HUES64 (cell line): ENCODE measurements around the gene CEP41.
"Not testable (repeated sequence)": the region's sequence is repeated elsewhere in the genome, so short reads cannot be mapped to it uniquely, and the experiment has no call there.

Source experiments
- H3K27ac ChIP-seq: 2 replicates; pipeline ENCODE4 v1.7.0; 2013; ENCODE audit warnings: low read depth, low read length, inconsistent platforms
- H3K27me3 ChIP-seq: 2 replicates; pipeline ENCODE4 v1.6.1; 2013; ENCODE audit warnings: mild to moderate bottlenecking, low read length; ENCODE audit not compliant: insufficient read depth
- H3K36me3 ChIP-seq: 2 replicates; pipeline ENCODE4 v1.6.1; 2013; ENCODE audit warnings: mild to moderate bottlenecking, low read length; ENCODE audit not compliant: insufficient read depth
- H3K4me1 ChIP-seq: 2 replicates; pipeline ENCODE4 v1.6.1; 2013; ENCODE audit warnings: mild to moderate bottlenecking, low read length, moderate library complexity; ENCODE audit not compliant: insufficient read depth
- H3K4me3 ChIP-seq: 2 replicates; pipeline ENCODE4 v1.5.1; 2013; ENCODE audit warnings: mild to moderate bottlenecking, low read length, moderate library complexity
- H3K9ac ChIP-seq: 2 replicates; pipeline ENCODE4 v1.6.1; 2013; ENCODE audit warnings: mild to moderate bottlenecking, low read depth, low read length
- H3K9me3 ChIP-seq: 2 replicates; pipeline ENCODE4 v1.6.1; 2013; ENCODE audit warnings: low read depth, low read length; ENCODE audit not compliant: insufficient read depth
- WGBS: fragments of 150-250, 120-280 bp; methylation state at CpG from one replicate; pipeline ENCODE4 v1.1.7; 2013; ENCODE audit warnings: missing lambda C conversion rate; 5-methylcytosine and 5-hydroxymethylcytosine counted together

CEP41 gene

GRCh38 chr7:130454959-130455358 lies 14.1 kb upstream of the CEP41 start:
- Histone ChIP-seq H3K36me3 (no peaks in the 10 kb centered on the region), H3K9ac (no peak overlapping the region), H3K4me3 (no peak overlapping the region), H3K27ac (no peak overlapping the region), H3K9me3 (peaks cover 14% of the 10 kb centered on the region; the same call in 1 of the 2 replicates), H3K4me1 (no peaks in the 10 kb centered on the region), H3K27me3 (no peaks in the 10 kb centered on the region)
- WGBS: 88% methylated on average over 2 of the region's 2 CpGs

GRCh38 chr7:130452951-130453350 lies 12.1 kb upstream of the CEP41 start:
- WGBS: 97% methylated on average over 3 of the region's 3 CpGs
- H3K4me3 ChIP-seq: no peak overlapping the region
- H3K9ac ChIP-seq: no peak overlapping the region
- no peak overlapping the region for H3K27ac ChIP-seq
- H3K9me3 ChIP-seq: peaks cover 3% of the 10 kb centered on the region; the same call in 1 of the 2 replicates
- no peaks in the 10 kb centered on the region for H3K36me3 ChIP-seq
- no peaks in the 10 kb centered on the region for H3K27me3 ChIP-seq
- no peaks in the 10 kb centered on the region for H3K4me1 ChIP-seq

- H3K4me3 ChIP-seq, H3K9me3 ChIP-seq, H3K9ac ChIP-seq, H3K36me3 ChIP-seq, H3K4me1 ChIP-seq, H3K27ac ChIP-seq, H3K27me3 ChIP-seq: not testable (repeated sequence)
- 90% methylated on average over 3 of the region's 3 CpGs for WGBS
These were observed 10.5 kb upstream of the CEP41 start for GRCh38 chr7:130451344-130451743.

GRCh38 chr7:130446259-130446658 lies 5.4 kb upstream of the CEP41 start:
- Histone ChIP-seq H3K9me3 (peaks cover 6% of the 10 kb centered on the region; the same call in 1 of the 2 replicates), H3K27me3 (no peaks in the 10 kb centered on the region), H3K36me3 (no peaks in the 10 kb centered on the region), H3K27ac (no peak overlapping the region), H3K9ac (no peak overlapping the region), H3K4me3 (no peak overlapping the region), H3K4me1 (peaks cover 8% of the 10 kb centered on the region)
- 100% methylated on average over 3 of the region's 3 CpGs for WGBS

- 92% methylated on average over 5 of the region's 5 CpGs for WGBS
- Histone ChIP-seq H3K4me1 (peaks cover 9% of the 10 kb centered on the region), H3K27ac (no peak overlapping the region), H3K4me3 (no peak overlapping the region), H3K9ac (no peak overlapping the region), H3K27me3 (no peaks in the 10 kb centered on the region), H3K9me3 (peaks cover 6% of the 10 kb centered on the region; the same call in 1 of the 2 replicates), H3K36me3 (no peaks in the 10 kb centered on the region)
These were observed 4.1 kb upstream of the CEP41 start for GRCh38 chr7:130444751-130445407.

- H3K4me1 ChIP-seq: peaks cover 9% of the 10 kb centered on the region
- no peak overlapping the region for H3K27ac ChIP-seq
- H3K4me3 ChIP-seq: no peak overlapping the region
- H3K27me3 ChIP-seq: no peaks in the 10 kb centered on the region
- H3K9ac ChIP-seq: no peak overlapping the region
- WGBS: 78% methylated on average over 3 of the region's 3 CpGs
- H3K9me3 ChIP-seq: peaks cover 6% of the 10 kb centered on the region; the same call in 1 of the 2 replicates
- no peaks in the 10 kb centered on the region for H3K36me3 ChIP-seq
These were observed 3.4 kb upstream of the CEP41 start for GRCh38 chr7:130444234-130444633.

GRCh38 chr7:130442601-130443000 lies 1.8 kb upstream of the CEP41 start:
- no peak overlapping the region for H3K27ac ChIP-seq
- no peaks in the 10 kb centered on the region for H3K36me3 ChIP-seq
- 94% methylated on average over 7 of the region's 7 CpGs for WGBS
- no peaks in the 10 kb centered on the region for H3K27me3 ChIP-seq
- peaks cover 9% of the 10 kb centered on the region for H3K4me1 ChIP-seq
- H3K9me3 ChIP-seq: no peaks in the 10 kb centered on the region
- no peak overlapping the region for H3K9ac ChIP-seq
- H3K4me3 ChIP-seq: no peak overlapping the region

- H3K9ac ChIP-seq: peak overlapping the region; percentile 100
- no peaks in the 10 kb centered on the region for H3K9me3 ChIP-seq
- peak overlapping the region; percentile 66 for H3K27ac ChIP-seq
- H3K4me3 ChIP-seq: peak overlapping the region; percentile 70
- no peaks in the 10 kb centered on the region for H3K27me3 ChIP-seq
- WGBS: 12% methylated on average over 8 of the region's 9 CpGs
- H3K36me3 ChIP-seq: no peaks in the 10 kb centered on the region
- peaks cover 9% of the 10 kb centered on the region for H3K4me1 ChIP-seq
These were observed 623 bp upstream of the CEP41 start for GRCh38 chr7:130441408-130441869.

- Histone ChIP-seq H3K4me3 (no peak overlapping the region), H3K27me3 (no peaks in the 10 kb centered on the region), H3K4me1 (peaks cover under 1% of the 10 kb centered on the region), H3K9ac (no peak overlapping the region), H3K36me3 (no peaks in the 10 kb centered on the region), H3K9me3 (no peaks in the 10 kb centered on the region), H3K27ac (no peak overlapping the region)
- 82% methylated on average over 1 of the region's 1 CpG for WGBS
These were observed 4.6 kb downstream of the CEP41 start for GRCh38 chr7:130436253-130436652.

- Histone ChIP-seq H3K36me3 (no peaks in the 10 kb centered on the region), H3K4me1 (no peaks in the 10 kb centered on the region; the same call in 1 of the 2 replicates), H3K9ac (no peak overlapping the region), H3K27me3 (no peaks in the 10 kb centered on the region), H3K27ac (no peak overlapping the region), H3K4me3 (no peak overlapping the region), H3K9me3 (no peaks in the 10 kb centered on the region)
- 100% methylated on average over 2 of the region's 2 CpGs for WGBS
These were observed 5.4 kb downstream of the CEP41 start for GRCh38 chr7:130435311-130435854.

- H3K36me3 ChIP-seq: no peaks in the 10 kb centered on the region
- no peaks in the 10 kb centered on the region; the same call in 1 of the 2 replicates for H3K4me1 ChIP-seq
- H3K9me3 ChIP-seq: no peaks in the 10 kb centered on the region
- no peak overlapping the region for H3K27ac ChIP-seq
- no peak overlapping the region for H3K4me3 ChIP-seq
- H3K9ac ChIP-seq: no peak overlapping the region
- WGBS: 91% methylated on average over 1 of the region's 1 CpG
- no peaks in the 10 kb centered on the region for H3K27me3 ChIP-seq
These were observed 7.5 kb downstream of the CEP41 start for GRCh38 chr7:130433301-130433700.
